IPS-18c (cell line): ENCODE results near the gene RSBN1.
"Not testable (repeated sequence)": the region's sequence is repeated elsewhere in the genome, so short reads cannot be mapped to it uniquely, and the experiment has no call there.

ENCODE experiments used
- H3K4me3 ChIP-seq: 2 replicates; pipeline ENCODE4 v1.7.0; 2013; ENCODE audit warnings: low read depth, mild to moderate bottlenecking, low read length, moderate library complexity; ENCODE audit not compliant: insufficient read depth
- H3K9me3 ChIP-seq: one replicate; pipeline ENCODE4 v1.6.1; 2013; ENCODE audit warnings: mild to moderate bottlenecking, low read length, moderate library complexity; ENCODE audit not compliant: control insufficient read depth, insufficient read depth

RSBN1 gene

DNA sequence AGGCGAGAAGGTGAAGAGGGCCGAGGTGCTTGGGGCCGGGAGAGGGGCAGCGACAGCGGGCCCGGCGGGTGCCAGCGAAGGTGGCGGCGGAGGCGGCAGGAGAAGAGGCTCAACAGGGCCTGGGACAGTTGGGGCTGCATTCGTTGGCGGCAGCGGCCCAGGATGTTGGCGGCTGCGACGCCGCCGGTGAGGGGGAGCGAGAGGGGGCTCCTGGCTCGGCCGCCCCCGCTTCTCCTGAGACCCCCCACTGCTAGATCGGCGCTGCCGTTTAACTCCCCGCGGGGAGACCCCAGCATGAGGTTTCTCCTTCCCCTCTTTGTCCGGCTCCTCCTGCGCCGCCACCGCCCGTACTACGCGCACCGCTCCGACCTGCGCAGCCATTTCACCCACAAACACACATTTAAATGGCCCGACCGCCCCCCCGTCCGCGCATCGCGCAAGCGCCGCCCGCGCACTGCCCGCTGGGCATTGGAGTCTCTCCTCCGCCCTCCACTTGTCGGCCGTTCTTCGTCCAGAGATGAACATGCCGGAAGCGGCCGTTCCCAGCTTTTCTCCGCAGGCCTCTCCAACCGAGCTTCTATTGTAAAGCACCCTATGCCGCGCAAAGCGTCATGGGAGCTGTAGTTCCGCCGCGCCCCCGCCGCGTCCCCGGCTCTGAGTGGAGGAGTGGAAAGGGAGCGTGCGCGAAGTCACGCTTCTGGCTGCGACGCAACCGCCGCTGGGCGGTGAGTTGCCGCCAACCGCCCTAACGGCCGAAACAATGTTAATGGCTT, at the start of gene RSBN1:
Gene RSBN1, minus strand, starts transcription at position 589 of the 773 bp plus-strand sequence. Its CDS starts 64 bp downstream, at position 525.
- Histone ChIP-seq H3K9me3 (no peaks in the 10 kb centered on the region), H3K4me3 (peak within 1 kb of the TSS; percentile 96)

GRCh38 chr1:113861641-113862040, 49.4 kb upstream of the RSBN1 start:
- Histone ChIP-seq H3K4me3 (no peak overlapping the region), H3K9me3 (no peaks in the 10 kb centered on the region)

DNA sequence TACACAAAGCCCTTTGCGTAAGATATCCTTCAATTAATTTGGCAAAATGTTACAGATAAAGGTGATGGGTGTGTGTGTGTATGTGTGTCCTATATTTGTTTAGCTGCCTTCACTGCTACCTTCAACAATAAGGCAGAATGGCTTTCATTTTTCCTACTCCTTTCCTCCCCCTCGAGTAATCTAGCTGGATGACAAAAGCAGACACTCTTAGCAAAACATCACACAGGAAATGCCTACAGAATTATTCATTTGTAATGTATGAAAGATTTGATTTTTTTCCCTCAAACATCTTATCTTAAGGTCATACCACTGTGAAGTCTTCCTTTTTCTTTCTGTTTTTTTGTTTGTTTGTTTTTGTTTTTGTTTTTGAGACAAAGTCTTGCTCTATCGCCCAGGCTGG, 48.6 kb upstream of the RSBN1 start:
- Histone ChIP-seq H3K4me3 (no peak overlapping the region), H3K9me3 (no peaks in the 10 kb centered on the region)

- Histone ChIP-seq H3K4me3 (no peak overlapping the region), H3K9me3 (no peaks in the 10 kb centered on the region)
These were observed 47.4 kb upstream of the RSBN1 start for GRCh38 chr1:113859478-113860175.

GRCh38 chr1:113858982-113859381, 46.7 kb upstream of the RSBN1 start:
- Histone ChIP-seq H3K9me3 (no peaks in the 10 kb centered on the region), H3K4me3 (no peak overlapping the region)

DNA sequence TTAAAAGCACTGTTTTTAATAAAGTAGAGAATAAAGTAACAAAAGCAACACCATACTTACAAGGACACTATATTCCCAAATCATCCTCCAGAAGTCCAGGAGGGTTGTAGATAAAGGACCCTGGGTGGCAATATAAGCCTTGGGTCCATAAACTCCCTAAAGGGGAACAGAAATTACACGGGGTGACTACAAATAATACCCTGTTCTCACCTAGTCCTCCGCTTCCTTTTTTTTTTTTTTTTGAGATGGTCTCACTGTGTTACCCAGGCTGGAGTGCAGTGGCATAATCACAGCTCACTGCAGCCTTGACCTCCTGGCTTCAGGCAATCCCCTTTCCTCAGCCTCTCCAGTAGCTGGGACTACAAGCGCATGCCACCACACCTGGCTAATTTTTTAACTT, 46.1 kb upstream of the RSBN1 start:
- H3K4me3 ChIP-seq: no peak overlapping the region
- no peaks in the 10 kb centered on the region for H3K9me3 ChIP-seq

- no peak overlapping the region for H3K4me3 ChIP-seq
- no peaks in the 10 kb centered on the region for H3K9me3 ChIP-seq
These were observed 45.5 kb upstream of the RSBN1 start for GRCh38 chr1:113857776-113858175.

- Histone ChIP-seq H3K4me3 (no peak overlapping the region), H3K9me3 (no peaks in the 10 kb centered on the region)
These were observed 44.1 kb upstream of the RSBN1 start for GRCh38 chr1:113856401-113856790.

- H3K9me3 ChIP-seq: no peaks in the 10 kb centered on the region
These were observed 43.5 kb upstream of the RSBN1 start for GRCh38 chr1:113855630-113856400.

DNA sequence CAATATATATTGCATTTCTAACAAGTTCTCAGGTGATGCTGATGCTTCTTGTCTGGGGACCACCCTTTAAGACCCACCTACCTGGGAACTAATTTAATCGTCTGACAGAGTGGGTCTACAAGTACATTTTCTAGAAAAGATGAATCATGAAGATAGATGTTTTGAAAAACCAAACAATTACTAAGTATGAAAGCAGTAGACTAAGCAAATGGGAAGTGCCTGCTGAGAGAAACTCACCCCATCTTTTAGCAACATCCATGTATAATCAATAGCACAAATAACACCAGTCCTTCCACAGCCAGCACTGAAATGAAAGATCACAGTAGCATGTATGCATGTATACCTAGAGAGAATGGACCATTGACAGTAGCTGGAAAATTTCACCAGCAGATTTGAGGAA, 42.0 kb upstream of the RSBN1 start:
- no peak overlapping the region for H3K4me3 ChIP-seq
- H3K9me3 ChIP-seq: no peaks in the 10 kb centered on the region

More at GRCh38 chr1:113855630-113856400, 43.5 kb upstream of the RSBN1 start:
- no peak overlapping the region for H3K4me3 ChIP-seq

DNA sequence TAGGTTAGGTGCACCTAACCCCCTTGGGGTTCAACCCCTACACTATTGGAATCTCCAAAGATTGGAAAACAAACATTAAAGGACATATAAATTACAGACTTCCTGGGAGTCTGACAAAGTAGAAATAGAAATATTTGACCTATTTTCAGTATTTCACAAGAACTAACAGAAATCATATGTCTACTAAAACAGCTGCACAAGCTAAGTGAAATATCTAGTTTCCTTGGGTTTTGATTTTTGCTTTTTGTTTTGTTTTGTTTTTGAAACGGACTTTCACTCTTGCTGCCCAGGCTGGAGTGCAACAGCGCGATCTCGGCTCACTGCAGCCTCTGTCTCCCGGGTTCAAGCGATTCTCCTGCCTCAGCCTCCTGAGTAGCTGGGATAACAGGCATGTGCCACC, 40.4 kb upstream of the RSBN1 start:
- H3K4me3 ChIP-seq, H3K9me3 ChIP-seq: not testable (repeated sequence)

DNA sequence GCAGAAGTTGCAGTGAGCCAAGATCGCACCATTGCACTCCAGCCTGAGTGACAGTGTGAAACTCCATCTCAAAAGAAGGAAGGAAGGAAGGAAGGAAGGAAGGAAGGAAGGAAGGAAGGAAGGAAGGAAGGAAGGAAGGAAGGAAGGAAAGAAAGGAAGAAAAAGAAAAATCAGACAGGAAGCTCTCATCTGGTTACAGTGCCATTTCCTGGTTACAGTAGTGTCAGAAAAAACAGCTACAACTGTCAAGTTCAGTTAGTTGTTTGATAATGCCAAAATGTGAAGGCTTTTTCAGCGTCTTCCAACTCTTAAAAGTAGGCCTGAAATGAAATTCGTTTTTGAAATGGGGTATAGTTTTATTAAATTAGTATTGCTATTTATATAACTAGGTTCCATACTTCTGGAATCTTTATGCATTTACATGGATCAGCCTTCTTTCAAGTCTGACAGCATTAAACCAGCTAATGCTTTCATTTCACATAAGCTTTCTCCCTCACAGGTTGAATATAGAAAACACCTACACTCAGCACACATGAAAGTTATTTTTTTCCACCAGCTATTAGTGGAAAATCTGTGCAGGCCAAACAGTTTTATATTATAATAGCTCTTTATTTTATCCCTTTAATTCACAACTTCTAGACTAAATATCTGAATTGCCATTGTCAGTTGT, 38.0 kb upstream of the RSBN1 start:
- no peak overlapping the region for H3K4me3 ChIP-seq
- no peaks in the 10 kb centered on the region for H3K9me3 ChIP-seq

DNA sequence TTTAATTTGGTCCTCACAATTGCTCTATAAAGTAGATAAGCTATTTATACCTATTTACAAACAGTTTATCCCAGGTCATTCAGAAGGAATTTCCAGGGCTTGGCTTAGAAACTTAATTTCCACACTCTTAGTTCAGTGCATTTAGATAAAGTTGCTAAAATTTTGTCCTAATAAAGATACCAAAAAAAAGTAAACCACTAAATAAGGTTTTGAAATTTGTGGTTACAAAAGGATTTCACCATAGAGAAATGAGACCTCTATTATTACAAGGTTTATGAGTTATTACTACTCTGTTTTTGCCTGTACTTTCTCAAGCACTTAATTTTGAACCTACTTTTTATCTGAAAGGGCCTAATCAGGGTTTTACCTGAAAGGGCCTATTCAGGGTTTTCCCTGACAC, 36.8 kb upstream of the RSBN1 start:
- no peaks in the 10 kb centered on the region for H3K9me3 ChIP-seq
- H3K4me3 ChIP-seq: no peak overlapping the region

- Histone ChIP-seq H3K4me3 (no peak overlapping the region), H3K9me3 (no peaks in the 10 kb centered on the region)
These were observed 34.2 kb upstream of the RSBN1 start for GRCh38 chr1:113846391-113847035.

GRCh38 chr1:113836534-113836933, 24.3 kb upstream of the RSBN1 start:
- Histone ChIP-seq H3K9me3 (no peaks in the 10 kb centered on the region), H3K4me3 (no peak overlapping the region)

GRCh38 chr1:113835686-113836290, 23.5 kb upstream of the RSBN1 start:
- H3K4me3 ChIP-seq: no peak overlapping the region
- H3K9me3 ChIP-seq: no peaks in the 10 kb centered on the region

DNA sequence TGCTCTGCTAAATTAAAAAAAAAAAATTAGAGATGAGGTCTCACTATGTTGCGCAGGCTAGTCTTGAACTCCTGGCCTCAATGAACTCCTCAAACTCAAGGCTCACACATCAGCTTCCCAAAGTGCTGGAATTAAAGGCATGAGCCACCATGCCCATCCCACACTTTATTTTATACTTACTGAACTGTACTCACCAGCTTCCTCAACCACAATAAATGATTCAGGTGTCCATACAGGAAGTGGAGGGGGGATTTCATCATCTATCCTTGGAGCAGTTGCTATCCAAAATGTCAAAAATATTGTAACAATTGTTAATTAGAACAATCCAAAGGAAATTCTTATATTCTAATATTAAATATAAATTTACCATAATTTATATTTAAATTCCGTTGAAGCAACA, 22.4 kb upstream of the RSBN1 start:
- Histone ChIP-seq H3K4me3 (no peak overlapping the region), H3K9me3 (no peaks in the 10 kb centered on the region)
